ENCODE data around the gene LST1.

Gene LST1

DNA sequence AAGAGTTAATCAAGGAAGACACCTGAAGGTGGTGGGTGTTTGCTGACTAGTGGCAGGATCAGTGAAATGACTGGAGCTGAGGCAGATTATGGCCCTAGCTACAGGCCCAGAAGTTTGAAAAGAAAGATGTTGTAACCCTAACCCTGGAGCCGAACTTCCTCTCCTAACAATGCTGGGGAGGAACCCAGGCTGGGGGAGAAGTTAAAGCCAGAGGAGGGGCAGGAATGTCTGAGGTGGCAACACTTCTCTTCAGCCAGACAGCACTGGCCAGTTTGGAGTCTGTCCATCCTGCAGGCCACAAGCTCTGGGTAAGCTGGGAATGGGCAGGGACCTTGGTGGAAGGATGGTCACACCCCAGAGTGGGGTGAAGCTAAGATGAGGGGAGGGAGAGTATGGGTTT is at the start of gene LST1:
Gene LST1, plus strand, starts transcription at position 270 of the 400 bp plus-strand sequence. CDS start 1,023 bp downstream, outside the sequence.
- no peak for DNase-seq

DNA sequence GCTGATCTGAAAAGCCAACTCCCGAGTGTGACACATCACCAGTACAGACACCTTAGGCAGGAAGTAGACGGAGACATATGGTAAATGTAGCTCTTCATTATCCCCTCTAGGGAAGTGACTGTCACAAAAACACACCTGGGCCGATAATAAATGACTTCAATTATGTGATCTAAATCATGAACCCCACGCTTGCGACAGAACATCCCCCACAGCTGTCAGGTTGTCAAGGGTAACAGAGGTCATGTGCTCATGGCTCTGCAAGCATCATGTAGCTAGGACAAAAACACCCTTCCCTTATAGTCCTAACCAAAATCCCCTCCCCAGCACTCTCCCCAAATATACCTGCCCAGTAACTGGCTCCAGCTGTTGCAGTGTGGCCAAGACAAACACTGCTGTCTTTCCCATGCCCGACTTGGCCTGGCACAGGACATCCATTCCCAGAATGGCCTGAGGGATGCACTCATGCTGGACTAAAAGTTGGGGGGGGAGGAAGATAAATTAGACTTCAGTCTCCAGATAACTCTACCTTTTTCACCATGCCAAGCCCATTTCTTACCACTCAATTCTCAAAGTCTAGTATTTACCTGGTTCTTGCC is 47.2 kb upstream of the LST1 start:
- DNase-seq: no peak

DNA sequence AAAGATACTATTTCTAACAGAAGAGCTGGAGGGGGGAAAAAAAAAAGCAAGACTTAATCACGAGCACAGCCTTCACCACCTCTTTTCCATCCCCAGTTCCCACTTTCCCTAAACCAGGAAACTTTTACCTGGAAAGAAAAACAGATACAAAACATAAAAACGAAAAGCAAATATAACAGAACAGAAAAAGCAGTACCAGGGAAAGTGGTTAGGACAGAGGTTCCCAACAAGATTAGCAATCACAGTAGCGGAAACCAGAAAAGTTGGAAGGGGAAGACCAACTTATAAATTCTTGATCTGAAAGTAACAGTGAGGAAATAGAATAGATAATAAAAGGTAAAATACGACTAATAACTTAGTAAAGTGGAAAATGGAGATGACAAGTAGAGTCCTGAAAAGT is 45.4 kb upstream of the LST1 start:
- DNase-seq: no peak

DNA sequence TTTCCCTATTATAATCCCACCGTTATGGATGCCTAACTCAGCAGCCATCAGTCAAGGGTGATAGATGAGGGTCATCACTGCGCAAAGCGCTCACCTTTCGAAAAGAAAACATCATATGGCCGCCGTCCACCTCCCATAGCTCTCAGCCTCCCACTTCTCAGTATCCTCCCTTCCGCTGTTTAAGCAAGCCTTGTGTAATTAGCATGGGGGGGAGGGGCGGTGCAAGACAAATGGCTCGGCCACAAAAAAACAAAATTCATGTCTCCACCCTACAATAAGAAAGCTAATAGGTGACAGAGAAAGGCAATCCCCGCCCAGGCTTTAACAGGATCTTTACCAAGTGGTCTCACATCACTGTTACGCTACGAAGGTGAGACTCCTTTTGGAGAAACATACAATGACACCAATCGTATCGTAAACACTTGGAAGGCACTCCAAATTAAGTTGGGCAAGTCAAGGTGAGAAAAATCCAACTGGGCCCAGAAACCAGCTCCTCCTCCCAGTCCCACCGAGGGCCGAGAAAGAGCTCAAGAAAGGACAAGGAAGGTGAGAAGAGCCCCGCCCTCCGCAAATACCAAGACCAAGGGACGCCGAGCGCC is 44.9 kb upstream of the LST1 start:
- DNase-seq: peak; percentile 70

DNA sequence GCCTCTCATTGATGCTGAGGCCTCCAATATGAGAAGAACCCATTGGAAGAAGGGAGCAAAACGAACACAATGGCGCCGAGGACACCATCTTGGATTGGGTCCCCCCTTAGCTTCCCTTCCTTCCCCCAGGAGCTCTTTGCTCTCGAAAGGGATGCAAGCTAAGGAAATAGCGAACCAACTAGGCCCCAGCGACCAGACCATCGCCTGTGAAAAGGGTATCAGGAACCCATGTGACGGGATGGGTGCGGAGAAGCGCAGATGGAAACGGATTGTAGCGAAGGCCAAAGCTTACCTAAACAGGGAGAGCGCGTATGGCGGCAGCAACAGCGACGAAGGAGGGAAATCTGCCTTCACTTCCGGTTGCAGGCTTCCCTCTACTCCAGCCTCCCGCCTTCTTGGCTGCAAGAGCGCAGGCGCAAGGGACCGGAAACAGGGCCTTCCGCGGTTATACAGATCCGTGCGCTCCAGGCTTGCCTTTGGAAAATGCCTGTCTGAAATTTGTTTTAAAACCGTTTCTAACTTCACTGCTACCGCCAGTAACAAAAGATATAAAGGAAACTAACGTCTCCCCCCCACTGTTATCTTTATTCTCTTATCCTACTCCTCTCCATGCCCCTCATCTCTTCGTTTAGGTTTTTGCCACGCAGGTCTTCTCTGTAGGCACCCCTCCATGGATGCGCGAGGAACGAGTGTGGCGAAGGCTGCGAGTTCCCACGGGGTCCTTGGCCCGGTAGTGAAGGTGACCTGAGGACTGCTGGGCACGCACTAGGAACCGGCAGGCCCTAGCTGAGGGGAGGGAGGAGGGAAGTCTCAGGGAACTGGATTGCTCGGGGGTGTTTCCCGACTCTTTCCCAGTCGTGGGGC is 44.2 kb upstream of the LST1 start, which contains the start of gene DDX39B:
Gene DDX39B, minus strand, starts transcription at position 346 of the 864 bp plus-strand sequence. CDS start 1,471 bp downstream, outside the sequence.
- peak; percentile 95 for DNase-seq

DNA sequence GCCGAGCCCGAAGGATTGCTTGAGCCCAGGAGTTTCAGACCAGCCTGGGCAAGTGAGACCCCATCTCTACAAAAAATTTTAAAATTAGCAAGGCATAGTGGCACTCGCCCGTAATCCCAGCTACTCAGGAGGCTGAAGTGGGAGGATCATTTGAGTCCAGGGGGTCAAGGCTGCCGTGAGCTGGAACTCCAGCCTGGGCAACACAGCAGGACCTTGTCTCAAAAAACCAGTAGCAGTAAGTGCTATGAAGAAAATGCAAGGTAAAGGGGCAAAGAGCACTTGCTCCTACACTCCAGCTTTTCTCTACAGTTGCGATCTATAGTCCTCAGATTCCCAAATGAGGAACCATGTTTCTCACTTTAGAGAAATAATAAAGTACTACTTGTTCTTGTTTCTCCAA is 42.4 kb upstream of the LST1 start:
- DNase-seq: no peak

DNA sequence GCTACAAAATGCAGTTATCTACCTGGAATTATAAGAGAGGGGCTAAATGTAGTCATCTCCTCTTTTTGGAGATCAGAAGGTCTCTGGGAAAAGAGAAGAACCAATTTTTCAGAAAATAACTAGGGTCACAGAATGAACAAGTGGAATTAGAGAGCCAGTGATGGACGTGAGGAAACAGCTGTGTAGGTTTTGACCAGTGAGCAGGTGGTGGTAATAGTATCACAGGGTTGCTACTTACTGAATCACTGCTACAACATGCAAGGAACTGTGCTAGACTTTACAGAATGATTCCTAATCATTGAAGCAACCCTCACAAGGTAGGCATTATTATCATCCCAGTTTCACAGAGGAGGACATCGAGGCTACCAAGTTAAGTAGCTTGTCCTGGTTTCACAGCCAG is 41.4 kb upstream of the LST1 start:
- DNase-seq: no peak

DNA sequence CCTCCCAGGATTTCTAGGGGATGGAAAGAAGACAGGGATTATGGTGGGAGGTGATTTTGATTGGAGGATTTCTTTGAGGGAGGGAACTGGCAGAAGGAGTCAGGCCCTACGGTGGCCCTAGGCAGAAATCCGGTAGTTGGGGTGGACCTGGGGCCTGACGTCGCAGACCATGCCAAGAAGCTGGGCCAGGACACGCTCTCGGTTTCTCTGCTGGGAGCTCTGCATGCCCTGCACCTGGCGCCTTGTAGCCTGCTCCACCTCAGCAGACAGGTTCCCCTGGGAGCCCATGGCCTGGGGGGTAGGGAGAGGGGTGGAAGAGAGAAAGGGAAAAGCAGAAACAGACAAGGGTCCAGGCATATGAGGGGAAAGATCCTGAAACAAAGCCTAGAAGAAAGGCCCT is 40.8 kb upstream of the LST1 start:
- DNase-seq: no peak

DNA sequence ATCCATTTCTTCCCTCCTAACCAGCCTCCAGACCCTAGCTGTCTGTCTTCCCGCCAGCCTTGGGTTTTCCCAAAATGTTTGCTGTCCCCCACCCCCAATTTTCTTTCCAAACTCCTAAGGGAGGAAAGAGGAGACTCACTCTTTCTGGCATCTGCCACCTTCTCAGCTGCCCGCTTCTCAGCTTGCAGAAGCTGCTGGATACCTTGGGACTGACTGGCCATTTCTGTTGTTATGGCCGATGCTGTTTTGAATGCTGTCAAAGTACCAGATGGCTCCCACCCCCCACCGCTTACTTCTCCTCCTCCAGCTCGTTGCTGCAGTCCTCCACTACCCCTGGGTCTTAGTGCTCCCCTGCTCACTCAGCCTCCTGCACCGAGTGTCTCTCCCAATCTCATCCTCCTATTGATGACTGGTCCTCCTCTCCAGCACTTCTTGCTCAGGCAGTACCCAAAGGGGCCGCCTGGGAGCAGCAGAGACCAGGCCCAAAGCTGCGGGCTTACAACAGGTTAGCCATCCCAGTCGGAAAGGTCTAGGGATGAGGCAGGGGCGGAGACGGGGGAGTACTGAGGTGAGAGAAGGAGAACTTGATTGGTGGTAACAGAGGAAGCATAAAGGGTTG is 39.6 kb upstream of the LST1 start, which contains the start of gene ATP6V1G2:
Gene ATP6V1G2, minus strand, starts transcription at position 270 of the 619 bp plus-strand sequence. Its CDS starts 49 bp downstream, at position 221.
- DNase-seq: peak; percentile 84

DNA sequence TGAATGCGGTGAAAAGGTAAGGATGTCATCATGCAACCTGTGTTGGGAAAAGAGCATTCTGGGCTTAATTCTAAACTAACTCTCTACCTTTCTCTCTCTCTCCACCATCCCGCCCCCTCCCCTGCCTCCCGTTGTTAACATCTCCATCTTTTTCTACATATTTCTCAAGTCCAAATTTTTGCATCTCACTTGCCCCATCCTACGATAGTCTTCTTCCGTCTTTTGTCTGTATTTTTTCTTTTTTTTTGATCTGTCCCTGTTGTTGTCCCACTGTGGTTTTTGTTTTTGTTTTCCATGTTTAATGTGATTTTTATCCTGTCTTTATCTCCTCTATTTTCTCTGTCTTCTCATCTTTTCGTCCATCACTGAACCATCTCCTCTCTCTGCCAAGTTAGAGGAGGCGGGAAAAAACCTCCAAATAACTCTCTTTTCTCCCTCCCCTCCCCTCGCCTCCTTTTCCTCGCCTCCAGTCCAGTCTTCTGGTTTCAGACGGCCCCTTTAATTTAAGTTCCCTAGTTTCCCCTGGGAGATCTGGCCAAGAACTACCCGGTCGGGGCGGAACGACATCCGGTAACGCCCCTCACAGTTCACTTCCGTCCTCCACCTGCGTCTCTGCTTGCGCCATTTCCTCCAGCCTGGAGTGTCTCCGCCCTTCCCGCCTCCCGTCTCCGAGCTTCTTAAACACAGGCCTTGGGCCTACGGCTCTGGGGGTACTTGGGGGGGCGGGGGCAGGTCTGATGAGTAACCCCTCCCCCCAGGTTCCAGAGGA is 38.9 kb upstream of the LST1 start, which contains the start of gene NFKBIL1:
Gene NFKBIL1, plus strand, starts transcription at position 651 of the 769 bp plus-strand sequence. Its CDS starts 87 bp downstream, at position 738.
- peak; percentile 94 for DNase-seq

DNA sequence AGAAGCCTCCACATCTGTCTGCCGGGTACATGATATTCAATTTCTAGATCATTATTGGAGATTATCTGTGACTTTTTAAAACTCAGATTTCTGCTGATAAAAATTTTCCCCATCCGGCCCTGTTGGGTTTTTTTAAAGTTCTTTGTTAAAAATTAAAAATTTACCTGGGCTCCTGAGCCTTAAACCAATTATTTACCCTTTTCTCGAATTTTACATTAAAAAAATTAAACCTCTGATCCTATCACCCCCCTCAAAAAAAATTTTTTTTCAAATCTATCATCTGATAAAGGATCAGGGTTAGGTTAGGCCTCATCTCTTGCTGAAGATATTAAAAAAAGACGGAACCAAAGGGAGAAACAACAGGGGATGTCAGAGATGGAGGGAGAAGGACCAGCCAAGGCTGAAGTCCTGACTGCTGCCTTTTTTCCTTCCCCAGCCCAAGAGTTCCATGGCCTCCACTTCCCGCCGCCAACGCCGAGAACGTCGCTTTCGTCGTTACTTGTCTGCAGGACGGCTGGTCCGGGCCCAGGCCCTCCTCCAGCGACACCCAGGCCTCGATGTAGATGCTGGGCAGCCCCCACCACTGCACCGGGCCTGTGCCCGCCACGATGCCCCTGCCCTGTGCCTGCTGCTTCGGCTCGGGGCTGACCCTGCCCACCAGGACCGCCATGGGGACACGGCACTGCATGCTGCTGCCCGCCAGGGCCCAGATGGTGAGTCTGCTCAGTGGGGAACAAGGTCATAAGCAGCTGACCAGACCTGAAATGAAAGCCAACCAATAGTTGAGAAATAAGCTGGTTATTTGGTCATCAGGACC is 38.1 kb upstream of the LST1 start:
- no peak for DNase-seq

DNA sequence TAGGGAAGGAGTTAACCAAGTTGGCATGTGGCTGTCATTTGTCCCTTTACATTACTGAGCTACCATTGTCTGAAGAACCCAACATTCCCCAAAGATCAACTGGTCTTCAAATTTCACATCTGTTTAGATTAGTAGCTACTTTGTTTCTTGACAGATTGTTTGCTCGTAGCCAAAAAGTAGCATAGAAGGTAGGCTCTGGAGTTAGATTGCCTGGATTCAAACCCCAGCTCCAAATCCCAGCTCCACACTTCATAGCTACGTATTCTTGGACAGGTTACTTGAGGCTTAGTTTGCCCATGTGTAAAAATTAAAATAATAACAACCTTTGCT is 37.6 kb upstream of the LST1 start:
- DNase-seq: no peak

DNA sequence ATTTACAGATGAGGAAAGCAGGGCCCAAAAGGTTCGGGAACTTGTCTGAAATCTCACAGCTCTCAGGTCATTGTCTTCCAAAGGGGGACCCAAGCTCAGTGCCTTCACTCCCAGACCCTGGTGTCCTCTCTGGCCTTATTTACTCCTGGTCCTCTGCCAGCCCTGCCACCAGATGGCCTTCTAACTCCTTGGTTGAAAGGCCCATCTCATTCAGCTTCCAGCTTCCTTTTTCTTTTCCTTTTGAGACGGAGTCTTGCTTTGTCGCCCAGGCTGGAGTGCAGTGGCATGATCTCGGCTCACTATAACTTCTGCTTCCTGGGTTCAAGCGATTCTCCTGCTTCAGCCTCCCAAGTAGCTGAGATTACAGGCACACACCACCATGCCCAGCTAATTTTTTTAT is 34.7 kb upstream of the LST1 start:
- peak; percentile 75 for DNase-seq

DNA sequence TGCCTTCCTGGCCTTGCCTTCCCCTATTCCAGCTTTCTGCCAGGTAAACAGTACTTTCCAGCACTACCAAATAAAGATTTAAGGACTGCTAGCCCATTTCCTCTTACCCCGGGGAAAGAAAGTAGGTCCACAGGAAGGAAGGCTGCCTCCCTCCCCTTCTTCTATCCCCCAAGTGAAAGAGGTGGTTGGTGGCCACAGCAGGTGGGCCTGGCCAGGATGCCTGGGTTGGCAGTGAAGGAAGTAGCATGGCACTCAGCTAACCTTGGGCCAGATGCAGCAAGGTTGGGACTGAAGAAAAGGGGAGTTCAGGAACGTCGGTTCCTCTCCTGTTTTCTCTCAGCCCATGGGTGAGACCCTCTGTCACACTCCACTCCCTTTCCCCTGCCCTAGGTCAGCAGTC is 29.8 kb upstream of the LST1 start:
- no peak for DNase-seq

DNA sequence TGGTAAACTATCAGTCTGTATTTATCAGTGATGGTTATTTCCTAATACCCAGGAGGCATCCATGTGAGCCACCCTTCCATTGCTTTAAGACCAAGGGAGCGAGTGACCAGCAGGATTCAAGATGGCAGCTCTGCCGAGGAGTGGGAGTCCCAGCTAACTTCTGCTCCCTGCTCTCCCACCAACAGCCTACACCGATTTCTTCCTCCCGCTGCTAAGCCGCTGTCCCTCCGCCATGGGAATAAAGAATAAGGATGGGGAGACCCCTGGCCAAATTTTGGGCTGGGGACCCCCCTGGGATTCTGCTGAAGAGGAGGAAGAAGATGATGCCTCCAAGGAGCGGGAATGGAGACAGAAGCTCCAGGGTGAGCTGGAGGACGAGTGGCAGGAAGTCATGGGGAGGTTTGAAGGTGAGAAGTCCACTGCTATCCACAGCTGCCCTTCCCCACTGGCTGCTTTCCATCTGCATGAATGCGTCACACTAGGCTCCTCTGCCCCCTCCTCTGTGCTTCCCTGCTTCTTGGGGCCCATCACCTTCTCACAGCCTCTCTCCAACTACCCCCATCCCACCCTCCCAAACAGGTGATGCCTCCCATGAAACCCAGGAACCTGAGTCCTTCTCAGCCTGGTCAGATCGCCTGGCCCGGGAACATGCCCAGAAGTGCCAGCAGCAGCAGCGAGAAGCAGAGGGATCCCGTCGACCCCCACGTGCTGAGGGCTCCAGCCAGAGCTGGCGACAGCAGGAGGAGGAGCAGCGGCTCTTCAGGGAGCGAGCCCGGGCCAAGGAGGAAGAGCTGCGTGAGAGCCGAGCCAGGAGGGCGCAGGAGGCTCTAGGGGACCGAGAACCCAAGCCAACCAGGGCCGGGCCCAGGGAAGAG is 28.4 kb upstream of the LST1 start:
- no peak for DNase-seq

DNA sequence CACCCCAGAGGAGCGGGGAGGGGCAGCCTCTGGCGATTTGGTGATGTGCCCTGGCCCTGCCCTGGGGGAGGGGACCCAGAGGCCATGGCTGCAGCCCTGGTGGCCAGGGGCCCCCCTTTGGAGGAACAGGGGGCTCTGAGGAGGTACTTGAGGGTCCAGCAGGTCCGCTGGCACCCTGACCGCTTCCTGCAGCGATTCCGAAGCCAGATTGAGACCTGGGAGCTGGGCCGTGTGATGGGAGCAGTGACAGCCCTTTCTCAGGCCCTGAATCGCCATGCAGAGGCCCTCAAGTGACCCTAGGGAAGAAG is 27.8 kb upstream of the LST1 start:
- DNase-seq: no peak

DNA sequence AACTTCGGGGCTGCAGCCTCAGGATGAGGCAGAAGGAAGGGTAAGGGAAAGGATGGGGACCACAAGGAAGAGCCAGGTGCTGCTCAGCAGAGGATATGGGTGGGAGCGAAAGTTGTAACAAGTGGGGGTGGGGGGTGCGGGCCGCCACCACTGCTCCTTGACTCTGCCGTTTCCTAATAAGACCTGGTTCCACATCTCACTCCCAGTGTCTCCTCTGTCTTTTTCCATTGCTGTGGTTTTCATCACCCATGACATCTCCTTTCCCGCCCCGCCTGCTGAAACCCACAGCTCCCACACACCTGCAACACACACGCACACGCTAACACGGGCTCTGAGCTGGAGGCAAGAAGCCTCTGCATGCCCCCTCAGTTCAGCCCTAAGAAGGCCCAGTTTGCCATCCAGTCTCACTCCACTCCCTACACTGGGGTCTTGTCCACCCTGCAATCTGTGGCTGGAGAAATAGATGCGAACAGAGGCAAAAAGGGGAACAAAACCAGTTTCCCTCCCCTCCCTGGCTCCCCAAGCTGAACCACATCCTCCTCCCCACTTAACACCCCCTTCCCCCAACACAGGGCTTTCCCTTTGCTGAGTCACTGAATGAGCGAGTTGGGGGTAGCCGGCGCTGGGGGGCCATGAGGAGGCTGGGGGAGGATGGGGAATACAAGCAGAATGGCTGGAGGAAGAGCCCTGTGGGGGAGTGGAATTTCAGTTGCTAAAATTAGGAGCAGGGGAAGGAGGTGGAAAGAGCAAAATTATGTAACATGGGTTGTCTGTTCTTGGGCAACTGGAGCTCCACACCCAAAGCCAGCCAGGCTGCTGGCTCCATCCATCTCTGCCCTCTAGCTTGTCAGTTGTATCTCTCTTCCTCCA is 27.2 kb upstream of the LST1 start:
- peak; percentile 81 for DNase-seq

DNA sequence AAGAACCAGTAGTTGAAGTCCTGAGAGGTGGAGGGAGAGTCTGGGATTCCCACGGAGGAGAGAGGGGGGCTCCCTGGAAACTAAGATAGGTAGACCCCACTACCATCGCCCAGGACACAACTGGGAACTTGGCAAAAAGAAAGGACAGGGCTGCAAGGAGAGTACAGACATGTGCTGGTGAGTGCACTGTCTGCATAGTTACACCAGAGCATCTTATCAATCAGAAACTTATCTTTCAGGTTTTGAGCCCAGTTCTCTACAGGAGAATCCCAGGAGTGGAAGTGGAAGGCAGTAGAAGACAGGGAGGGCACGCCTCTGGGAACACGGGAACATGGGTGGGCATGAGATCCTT is 26.5 kb upstream of the LST1 start:
- DNase-seq: no peak

DNA sequence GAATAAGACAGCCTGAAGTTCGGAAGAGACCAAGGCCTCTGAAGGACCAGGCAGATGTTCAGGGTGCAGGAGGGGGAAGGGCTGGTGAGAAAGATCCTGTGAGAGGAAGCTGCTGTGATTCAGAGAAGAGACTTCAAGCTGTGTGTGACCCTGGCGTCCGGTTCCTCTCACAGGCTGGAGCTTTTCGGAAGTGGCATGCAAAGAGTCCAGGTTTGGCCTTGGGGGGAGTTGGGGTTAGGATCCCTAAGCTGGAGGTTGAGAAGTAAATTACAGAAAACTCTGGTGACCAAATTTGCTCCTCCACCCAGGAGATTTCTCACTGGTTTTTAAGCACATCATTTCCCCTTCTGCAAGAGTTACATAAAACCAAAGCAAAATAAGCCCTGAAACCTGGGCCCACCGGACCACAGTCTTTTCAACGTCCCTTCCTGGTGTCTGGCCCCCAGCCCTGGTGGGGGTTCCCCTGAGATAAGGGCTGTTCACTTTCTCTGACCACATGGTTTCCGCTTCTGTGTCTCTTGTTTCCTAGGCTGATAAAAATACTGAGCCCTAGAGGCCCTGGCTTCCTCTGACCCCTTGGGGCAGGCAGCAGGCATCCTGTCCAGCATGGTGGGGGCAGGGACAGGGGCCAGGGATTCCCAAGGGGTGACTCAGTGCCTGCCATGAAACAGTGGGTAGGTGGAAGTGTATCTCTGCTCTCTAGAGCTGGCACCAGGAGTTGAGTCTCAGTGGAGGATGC is 25.9 kb upstream of the LST1 start:
- peak; percentile 76 for DNase-seq
